HEK293 (cell line): Measurements from ENCODE around the gene BTK.
A peak's percentile ranks its signal among the peaks of the same experiment; 100 is the strongest.

Experiments used
- ELK4 ChIP-seq: IDR thresholded peaks from 2 replicates; pipeline ENCODE4 v1.6.1; 2011; ENCODE audit warnings: mild to moderate bottlenecking, low read depth, low read length, borderline replicate concordance
- HOXC10 ChIP-seq: sonication (generic); formaldehyde crosslinking; IDR thresholded peaks from 2 replicates; pipeline ENCODE4 v1.8.1; 2023; ENCODE audit warnings: mild to moderate bottlenecking, missing genetic modification reagents
- MYNN ChIP-seq: fragments of 450-650 bp; formaldehyde crosslinking; IDR thresholded peaks from 2 replicates; pipeline ENCODE4 v1.5.1; 2016; ENCODE audit warnings: missing biosample characterization, missing genetic modification characterization, borderline replicate concordance
- RBAK ChIP-seq: fragments of 450-650 bp; formaldehyde crosslinking; IDR thresholded peaks from 2 replicates; pipeline ENCODE4 v1.5.1; 2016; ENCODE audit warnings: missing biosample characterization, missing genetic modification characterization
- REST ChIP-seq: fragments of 450-650 bp; formaldehyde crosslinking; IDR thresholded peaks from 2 replicates; pipeline ENCODE4 v1.5.1; 2016; ENCODE audit warnings: missing biosample characterization, missing genetic modification characterization
- SCRT1 ChIP-seq: fragments of 450-650 bp; formaldehyde crosslinking; IDR thresholded peaks from 2 replicates; pipeline ENCODE4 v1.5.1; 2016; ENCODE audit warnings: missing biosample characterization, missing genetic modification characterization, borderline replicate concordance
- SCRT2 ChIP-seq: fragments of 450-650 bp; formaldehyde crosslinking; IDR thresholded peaks from 2 replicates; pipeline ENCODE4 v1.5.1; 2016; ENCODE audit warnings: missing biosample characterization, missing genetic modification characterization
- SETDB1 ChIP-seq: IDR thresholded peaks from one replicate; pipeline ENCODE4 v1.6.1; 2017; ENCODE audit warnings: mild to moderate bottlenecking, low read length, moderate library complexity, mixed read lengths; ENCODE audit not compliant: insufficient read length
- SP3 ChIP-seq: fragments of 450-650 bp; formaldehyde crosslinking; IDR thresholded peaks from 2 replicates; pipeline ENCODE4 v1.5.1; 2016; ENCODE audit warnings: missing biosample characterization, missing genetic modification characterization
- TCF7L2 ChIP-seq: IDR thresholded peaks from 2 replicates; pipeline ENCODE4 v1.6.1; 2011; ENCODE audit warnings: low read depth, mild to moderate bottlenecking, inconsistent platforms, low read length, moderate library complexity, borderline replicate concordance
- ZBTB21 ChIP-seq: fragments of 450-650 bp; formaldehyde crosslinking; IDR thresholded peaks from 2 replicates; pipeline ENCODE4 v1.5.1; 2017; ENCODE audit warnings: missing biosample characterization, missing genetic modification characterization
- ZBTB8A ChIP-seq: fragments of 450-650 bp; formaldehyde crosslinking; IDR thresholded peaks from 2 replicates; pipeline ENCODE4 v1.5.1; 2016; ENCODE audit warnings: missing biosample characterization, missing genetic modification characterization
- ZFP69B ChIP-seq: fragments of 450-650 bp; formaldehyde crosslinking; IDR thresholded peaks from 2 replicates; pipeline ENCODE4 v1.5.1; 2016; ENCODE audit warnings: missing biosample characterization, missing genetic modification characterization
- ZNF133 ChIP-seq: fragments of 450-650 bp; formaldehyde crosslinking; IDR thresholded peaks from 2 replicates; pipeline ENCODE4 v1.5.1; 2016; ENCODE audit warnings: missing biosample characterization, missing genetic modification characterization
- ZNF138 ChIP-seq: fragments of 450-650 bp; formaldehyde crosslinking; IDR thresholded peaks from 2 replicates; pipeline ENCODE4 v1.5.1; 2016; ENCODE audit warnings: missing biosample characterization, missing genetic modification characterization, borderline replicate concordance
- ZNF148 ChIP-seq: fragments of 450-650 bp; formaldehyde crosslinking; IDR thresholded peaks from 2 replicates; pipeline ENCODE4 v1.5.0; 2017; ENCODE audit warnings: missing biosample characterization, missing genetic modification characterization, borderline replicate concordance
- ZNF174 ChIP-seq: fragments of 450-650 bp; formaldehyde crosslinking; IDR thresholded peaks from 2 replicates; pipeline ENCODE4 v1.5.0; 2017; ENCODE audit warnings: missing biosample characterization, mild to moderate bottlenecking, missing genetic modification characterization
- ZNF202 ChIP-seq: fragments of 450-650 bp; formaldehyde crosslinking; IDR thresholded peaks from 2 replicates; pipeline ENCODE4 v1.5.1; 2016; ENCODE audit warnings: missing biosample characterization, missing genetic modification characterization, borderline replicate concordance
- ZNF221 ChIP-seq: fragments of 450-650 bp; formaldehyde crosslinking; IDR thresholded peaks from 2 replicates; pipeline ENCODE4 v1.5.1; 2017; ENCODE audit warnings: missing biosample characterization, missing genetic modification characterization, borderline replicate concordance
- ZNF248 ChIP-seq: fragments of 450-650 bp; formaldehyde crosslinking; IDR thresholded peaks from 2 replicates; pipeline ENCODE4 v1.5.1; 2017; ENCODE audit warnings: missing biosample characterization, missing genetic modification characterization
- ZNF292 ChIP-seq: fragments of 450-650 bp; formaldehyde crosslinking; IDR thresholded peaks from 2 replicates; pipeline ENCODE4 v1.5.1; 2016; ENCODE audit warnings: low read depth, missing biosample characterization, missing genetic modification characterization, borderline replicate concordance
- ZNF335 ChIP-seq: fragments of 450-650 bp; formaldehyde crosslinking; conservative IDR thresholded peaks from 2 replicates; pipeline ENCODE4 v1.5.1; 2016; ENCODE audit warnings: missing biosample characterization, missing genetic modification characterization
- ZNF521 ChIP-seq: fragments of 450-650 bp; formaldehyde crosslinking; IDR thresholded peaks from 2 replicates; pipeline ENCODE4 v1.5.1; 2017; ENCODE audit warnings: missing biosample characterization, mild to moderate bottlenecking, missing genetic modification characterization
- ZNF549 ChIP-seq: fragments of 450-650 bp; IDR thresholded peaks from 2 replicates; pipeline ENCODE4 v1.5.1; 2018; ENCODE audit warnings: missing biosample characterization, missing genetic modification characterization, mild to moderate bottlenecking, inconsistent platforms, moderate library complexity
- ZNF561 ChIP-seq: fragments of 450-650 bp; IDR thresholded peaks from 2 replicates; pipeline ENCODE4 v1.5.1; 2018; ENCODE audit warnings: missing biosample characterization, missing genetic modification characterization, borderline replicate concordance
- ZNF585B ChIP-seq: fragments of 450-650 bp; formaldehyde crosslinking; IDR thresholded peaks from 2 replicates; pipeline ENCODE4 v1.5.1; 2016; ENCODE audit warnings: missing biosample characterization, missing genetic modification characterization
- ZNF600 ChIP-seq: fragments of 450-650 bp; formaldehyde crosslinking; IDR thresholded peaks from 2 replicates; pipeline ENCODE4 v1.5.1; 2016; ENCODE audit warnings: missing biosample characterization, missing genetic modification characterization
- ZNF626 ChIP-seq: fragments of 450-650 bp; sonication (Bioruptor Pico); formaldehyde crosslinking; IDR thresholded peaks from 2 replicates; pipeline ENCODE4 v1.5.1; 2018; ENCODE audit warnings: missing biosample characterization, missing genetic modification characterization, inconsistent platforms
- ZNF639 ChIP-seq: fragments of 450-650 bp; formaldehyde crosslinking; IDR thresholded peaks from 2 replicates; pipeline ENCODE4 v1.5.1; 2016; ENCODE audit warnings: missing biosample characterization, missing genetic modification characterization
- ZNF658 ChIP-seq: fragments of 450-650 bp; formaldehyde crosslinking; IDR thresholded peaks from 2 replicates; pipeline ENCODE4; 2016; ENCODE audit warnings: missing biosample characterization, missing genetic modification characterization
- ZNF777 ChIP-seq: fragments of 450-650 bp; formaldehyde crosslinking; IDR thresholded peaks from 2 replicates; pipeline ENCODE4 v1.5.1; 2017; ENCODE audit warnings: missing biosample characterization, missing genetic modification characterization, borderline replicate concordance
- ZNF785 ChIP-seq: fragments of 450-650 bp; formaldehyde crosslinking; IDR thresholded peaks from 2 replicates; pipeline ENCODE4 v1.5.1; 2016; ENCODE audit warnings: missing biosample characterization, missing genetic modification characterization
- ZSCAN16 ChIP-seq: fragments of 450-650 bp; formaldehyde crosslinking; IDR thresholded peaks from 2 replicates; pipeline ENCODE4 v1.5.1; 2016; ENCODE audit warnings: missing biosample characterization, missing genetic modification characterization

Gene BTK

GRCh38 chrX:101390664-101391525, 4.9 kb upstream of the BTK start, which contains the start of gene RPL36A (continued):
- TF ChIP-seq REST (tag by site-specific recombination): no peak; the same call in 1 of the 2 replicates
- no peak for TF ChIP-seq TCF7L2
- no peak for TF ChIP-seq ZNF138
- peak; percentile 87 for TF ChIP-seq SP3
- no peak for TF ChIP-seq SETDB1
- peak; percentile 65; the same call in 1 of the 2 replicates for TF ChIP-seq SCRT2 (tag by site-specific recombination)
- 0 out of 2 replicates have a peak, but pooled peaks have one; percentile 38 for TF ChIP-seq ZNF133
- no peak for TF ChIP-seq ZNF202
- no peak for TF ChIP-seq ZSCAN16 (tag by site-specific recombination)
- TF ChIP-seq SCRT1 (tag by site-specific recombination): no peak
- no peak for TF ChIP-seq ZNF549 (tag by site-specific recombination)
- peak; percentile 83 for TF ChIP-seq ZNF335 (tag by site-specific recombination)
- TF ChIP-seq ZNF148 (tag by site-specific recombination): no peak
- TF ChIP-seq ZNF292 (tag by site-specific recombination): no peak
- no peak for TF ChIP-seq ZNF521 (tag by site-specific recombination)
- TF ChIP-seq ZBTB8A: peak; percentile 54
- TF ChIP-seq ZNF221 (tag by site-specific recombination): no peak
- TF ChIP-seq ZNF585B (tag by site-specific recombination): no peak
- TF ChIP-seq MYNN (tag by site-specific recombination): no peak
- peak; percentile 69 for TF ChIP-seq ZFP69B (tag by site-specific recombination)
- no peak for TF ChIP-seq ELK4
- peak; percentile 91 for TF ChIP-seq ZNF639 (tag by site-specific recombination)
- TF ChIP-seq HOXC10 (CRISPR knock-in tag): no peak
- TF ChIP-seq ZNF174 (tag by site-specific recombination): no peak
- peak; percentile 86 for TF ChIP-seq ZBTB21 (tag by site-specific recombination)
- TF ChIP-seq ZNF248 (tag by site-specific recombination): no peak
- TF ChIP-seq ZNF561 (tag by site-specific recombination): peak; percentile 87; the same call in 1 of the 2 replicates
- no peak for TF ChIP-seq ZNF600
- TF ChIP-seq RBAK (tag by site-specific recombination): no peak
- no peak for TF ChIP-seq ZNF777 (tag by site-specific recombination)
- TF ChIP-seq ZNF626 (tag by site-specific recombination): no peak
- no peak for TF ChIP-seq ZNF658
- 0 out of 2 replicates have a peak, but pooled peaks have one; percentile 28 for TF ChIP-seq ZNF785 (tag by site-specific recombination)
